ENCODE results near the gene CCM2.

Gene CCM2

GRCh38 chr7:45035371-45035770, 35.4 kb downstream of the CCM2 start:
- FAIRE-seq, result no peak
- TF ChIP-seq POLR2A (IDR thresholded peaks at IDR 0.05; ENCODE audit: low read depth, low read length), result no peak

GRCh38 chr7:45035893-45036292, 35.9 kb downstream of the CCM2 start:
- FAIRE-seq, result no peak
- DNase-seq (ENCODE audit: insufficient read length, low spot score), result no peak
- no peak for TF ChIP-seq POLR2A (IDR thresholded peaks at IDR 0.05; ENCODE audit: low read depth, low read length)

More at GRCh38 chr7:45035371-45035770, 35.4 kb downstream of the CCM2 start:
- no peak for DNase-seq (ENCODE audit: insufficient read length, low spot score)

GRCh38 chr7:45036317-45036716, 36.3 kb downstream of the CCM2 start:
- DNase-seq (ENCODE audit: insufficient read length, low spot score) (no peak), FAIRE-seq (no peak)
- no peak for TF ChIP-seq POLR2A (IDR thresholded peaks at IDR 0.05; ENCODE audit: low read depth, low read length)

- FAIRE-seq (no peak), DNase-seq (ENCODE audit: insufficient read length, low spot score) (no peak)
- no peak for TF ChIP-seq POLR2A (IDR thresholded peaks at IDR 0.05; ENCODE audit: low read depth, low read length)
These were observed 36.8 kb downstream of the CCM2 start for GRCh38 chr7:45036796-45037195.

GRCh38 chr7:45037876-45038275, 37.9 kb downstream of the CCM2 start:
- DNase-seq (ENCODE audit: insufficient read length, low spot score) (no peak), FAIRE-seq (no peak)
- TF ChIP-seq POLR2A (IDR thresholded peaks at IDR 0.05; ENCODE audit: low read depth, low read length), result no peak

GRCh38 chr7:45039106-45039505, 39.1 kb downstream of the CCM2 start:
- FAIRE-seq (no peak), DNase-seq (ENCODE audit: insufficient read length, low spot score) (no peak)
- TF ChIP-seq POLR2A (IDR thresholded peaks at IDR 0.05; ENCODE audit: low read depth, low read length), result no peak

GRCh38 chr7:45044338-45044737, 44.3 kb downstream of the CCM2 start:
- FAIRE-seq, result no peak
- no peak for TF ChIP-seq POLR2A (IDR thresholded peaks at IDR 0.05; ENCODE audit: low read depth, low read length)

GRCh38 chr7:45048748-45049147, 48.7 kb downstream of the CCM2 start:
- TF ChIP-seq POLR2A (IDR thresholded peaks at IDR 0.05; ENCODE audit: low read depth, low read length), result no peak
- DNase-seq (ENCODE audit: insufficient read length, low spot score), result no peak
- FAIRE-seq, result no peak

More at GRCh38 chr7:45044338-45044737, 44.3 kb downstream of the CCM2 start:
- no peak for DNase-seq (ENCODE audit: insufficient read length, low spot score)

GRCh38 chr7:45050198-45050597, 50.2 kb downstream of the CCM2 start:
- no peak for TF ChIP-seq POLR2A (IDR thresholded peaks at IDR 0.05; ENCODE audit: low read depth, low read length)
- FAIRE-seq, result no peak
- no peak for DNase-seq (ENCODE audit: insufficient read length, low spot score)

- FAIRE-seq (no peak), DNase-seq (ENCODE audit: insufficient read length, low spot score) (no peak)
- TF ChIP-seq POLR2A (IDR thresholded peaks at IDR 0.05; ENCODE audit: low read depth, low read length), result no peak
These were observed 52.0 kb downstream of the CCM2 start for GRCh38 chr7:45052011-45052410.

- no peak for DNase-seq (ENCODE audit: insufficient read length, low spot score)
- no peak for TF ChIP-seq POLR2A (IDR thresholded peaks at IDR 0.05; ENCODE audit: low read depth, low read length)
- FAIRE-seq, result no peak
These were observed 53.4 kb downstream of the CCM2 start for GRCh38 chr7:45053401-45053800.

GRCh38 chr7:45053941-45054340, 53.9 kb downstream of the CCM2 start:
- DNase-seq (ENCODE audit: insufficient read length, low spot score) (no peak), FAIRE-seq (no peak)
- TF ChIP-seq POLR2A (IDR thresholded peaks at IDR 0.05; ENCODE audit: low read depth, low read length), result no peak

- no peak for FAIRE-seq
- no peak for DNase-seq (ENCODE audit: insufficient read length, low spot score)
- TF ChIP-seq POLR2A (IDR thresholded peaks at IDR 0.05; ENCODE audit: low read depth, low read length), result no peak
These were observed 54.4 kb downstream of the CCM2 start for GRCh38 chr7:45054442-45054841.

- FAIRE-seq, result no peak
These were observed 55.0 kb downstream of the CCM2 start for GRCh38 chr7:45055016-45055415.

GRCh38 chr7:45055594-45056219, 55.7 kb downstream of the CCM2 start:
- no peak for TF ChIP-seq POLR2A (IDR thresholded peaks at IDR 0.05; ENCODE audit: low read depth, low read length)
- DNase-seq (ENCODE audit: insufficient read length, low spot score) (no peak), FAIRE-seq (no peak)

More at GRCh38 chr7:45055016-45055415, 55.0 kb downstream of the CCM2 start:
- TF ChIP-seq POLR2A (IDR thresholded peaks at IDR 0.05; ENCODE audit: low read depth, low read length), result no peak
- no peak for DNase-seq (ENCODE audit: insufficient read length, low spot score)

- TF ChIP-seq POLR2A (IDR thresholded peaks at IDR 0.05; ENCODE audit: low read depth, low read length), result no peak
- DNase-seq (ENCODE audit: insufficient read length, low spot score), result no peak
- no peak for FAIRE-seq
These were observed 57.9 kb downstream of the CCM2 start for GRCh38 chr7:45057878-45058277.

Data from H54 (cell line).